ENCODE measurements around the gene ACOX2.

GRCh38 chr3:58557491-58557890 is 20.5 kb upstream of the ACOX2 start:
- TF ChIP-seq CTCF (conservative IDR thresholded peaks at IDR 0.05; ENCODE audit: low read depth, low read length) (no peak), EZH2 (IDR thresholded peaks at IDR 0.05; ENCODE audit: borderline replicate concordance, low read depth, low read length, poor library complexity, severe bottlenecking) (no peak)

Data from A673 (cell line).